HG03439 (cell line): ENCODE measurements around the gene TKFC.

Experiments
- ATAC-seq: cut with Tn5 transposase; IDR thresholded peaks from one replicate; pipeline ENCODE4 v1.9.1; 2021; ENCODE audit warnings: mild to moderate bottlenecking, moderate library complexity; ENCODE audit not compliant: unreplicated experiment

The TKFC gene

DNA sequence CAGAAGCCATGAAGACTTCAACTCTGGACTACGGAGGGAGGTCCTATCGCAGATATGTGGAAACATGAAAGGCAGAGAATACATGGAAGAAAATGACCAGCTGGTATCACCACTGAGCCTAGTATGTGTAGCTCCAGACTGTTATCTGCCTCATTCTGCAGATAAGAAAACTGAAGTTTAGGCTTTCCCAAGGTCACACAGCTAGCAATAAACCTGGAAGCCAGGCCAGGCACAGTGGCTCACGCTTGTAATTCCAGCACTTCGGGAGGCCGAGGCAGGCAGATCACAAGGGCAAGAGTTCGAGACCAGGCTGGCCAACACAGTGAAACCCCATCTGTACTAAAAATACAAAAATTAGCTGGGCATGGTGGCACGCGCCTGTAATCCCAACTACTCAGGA lies 22.3 kb upstream of the TKFC start:
- no peak for ATAC-seq

DNA sequence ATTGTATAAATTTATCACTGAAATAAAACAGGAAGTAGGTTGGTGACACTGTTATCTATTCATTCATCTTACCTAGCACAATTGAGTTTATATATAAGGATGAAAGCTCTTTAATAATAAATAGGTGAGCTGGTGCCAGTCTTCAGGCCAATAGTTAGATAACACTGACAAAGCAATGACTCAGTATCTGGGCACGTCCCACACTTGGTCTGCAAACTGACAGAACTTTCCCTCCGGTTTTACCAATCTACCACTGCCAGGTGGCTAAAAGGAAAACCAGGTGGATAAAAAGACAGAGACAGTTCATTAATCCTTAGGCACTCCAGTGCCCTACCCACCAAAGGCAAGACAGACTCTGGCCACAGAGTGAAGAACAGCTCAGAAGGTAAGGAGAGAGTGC lies 17.8 kb upstream of the TKFC start:
- no peak for ATAC-seq

GRCh38 chr11:61325649-61326414 lies 7.2 kb upstream of the TKFC start:
- no peak for ATAC-seq

GRCh38 chr11:61327669-61328071 lies 5.4 kb upstream of the TKFC start:
- no peak for ATAC-seq

GRCh38 chr11:61328351-61328750 lies 4.7 kb upstream of the TKFC start:
- no peak for ATAC-seq

DNA sequence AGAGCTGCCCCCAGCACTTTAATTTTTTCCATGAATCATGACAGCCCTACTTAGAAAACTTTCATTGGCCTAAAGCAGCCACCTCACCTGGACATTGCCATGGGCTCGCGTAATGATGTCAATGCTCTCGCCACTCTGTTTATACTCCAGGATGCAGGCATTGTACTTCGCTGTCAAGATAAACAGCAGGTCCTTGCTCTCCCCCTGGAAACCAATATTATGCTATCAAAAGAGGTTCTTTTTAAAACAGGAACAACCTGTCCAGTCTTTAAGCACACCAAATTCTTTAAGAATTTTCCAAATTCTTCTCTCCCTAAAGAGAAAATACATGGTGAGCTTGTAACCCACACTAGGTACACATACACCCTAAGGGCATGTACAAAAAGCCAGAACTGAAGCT lies 3.2 kb upstream of the TKFC start:
- no peak for ATAC-seq

GRCh38 chr11:61331651-61332050 lies 1.4 kb upstream of the TKFC start:
- ATAC-seq: no peak

DNA sequence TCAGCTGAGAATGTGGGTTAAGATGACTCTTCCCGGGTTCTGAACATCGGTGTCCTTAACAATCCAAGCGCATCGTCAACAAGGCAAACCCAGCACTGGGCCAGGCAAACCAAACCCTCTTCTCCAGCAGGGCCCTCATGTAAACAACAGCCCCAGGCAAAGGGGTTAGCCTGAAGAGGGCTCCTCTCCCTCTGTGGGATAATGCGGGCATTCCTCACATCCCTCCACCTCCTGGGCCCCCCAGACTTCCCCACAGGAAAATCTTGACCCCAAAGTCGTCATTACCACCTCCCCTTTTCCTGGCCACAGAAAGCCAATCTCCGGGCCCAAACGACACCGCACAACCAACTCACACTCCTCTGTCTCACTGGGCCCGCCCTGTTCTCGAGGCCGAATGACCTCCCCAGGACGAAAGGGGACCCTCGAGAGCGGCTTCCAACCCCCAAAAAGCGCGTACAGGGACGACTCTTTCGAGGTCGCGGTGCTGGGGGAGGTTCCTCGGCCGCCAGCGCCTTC lies 689 bp upstream of the TKFC start:
- ATAC-seq: peak; percentile 11

- ATAC-seq: peak; percentile 4
These were observed 764 bp downstream of the TKFC start for GRCh38 chr11:61333550-61334433.

DNA sequence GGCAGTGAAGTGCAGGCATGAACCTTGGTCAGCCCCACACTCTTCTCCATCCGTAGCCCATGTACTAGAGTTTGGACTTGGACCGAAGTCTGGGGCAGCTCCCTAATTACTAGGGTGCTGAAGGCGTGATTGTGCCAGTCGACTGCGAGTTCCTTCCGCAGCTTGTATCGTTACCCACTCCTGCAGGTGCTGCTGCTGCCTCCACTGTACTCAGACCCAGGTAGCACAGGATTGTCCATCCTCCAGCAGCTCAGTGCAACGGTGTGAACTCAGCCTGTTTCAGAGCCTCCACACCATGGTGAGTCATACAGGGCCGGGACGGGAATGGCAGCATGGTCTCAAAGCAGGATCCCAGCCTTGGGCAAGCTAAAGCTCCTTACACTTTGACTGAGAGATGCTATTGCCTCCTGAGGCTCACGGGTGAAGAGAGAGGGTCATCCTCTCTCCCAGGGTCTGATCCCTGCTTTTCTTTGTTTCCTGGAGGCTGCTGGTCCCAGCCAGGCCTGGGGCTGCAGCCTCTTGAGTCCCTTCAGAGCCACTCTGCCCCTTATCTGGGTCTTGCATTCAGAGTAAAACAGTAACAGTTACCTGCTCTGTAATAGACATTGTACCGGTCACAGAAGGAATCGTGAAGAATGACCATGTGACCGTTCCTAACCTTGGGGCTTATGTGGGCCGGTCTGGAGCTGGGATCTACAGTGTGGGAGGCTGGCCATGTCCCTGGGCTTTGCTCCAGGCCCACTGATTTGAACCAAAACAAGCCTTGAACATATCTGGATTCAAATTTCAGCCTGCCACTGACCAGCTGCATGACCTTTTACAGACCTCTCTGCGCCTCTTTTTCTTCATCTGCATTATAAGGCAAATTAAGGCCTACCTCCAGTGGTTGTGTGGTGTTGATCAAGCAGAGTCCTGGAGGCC lies 1.7 kb downstream of the TKFC start:
- no peak for ATAC-seq

- ATAC-seq: no peak
These were observed 2.3 kb downstream of the TKFC start for GRCh38 chr11:61335355-61335710.

DNA sequence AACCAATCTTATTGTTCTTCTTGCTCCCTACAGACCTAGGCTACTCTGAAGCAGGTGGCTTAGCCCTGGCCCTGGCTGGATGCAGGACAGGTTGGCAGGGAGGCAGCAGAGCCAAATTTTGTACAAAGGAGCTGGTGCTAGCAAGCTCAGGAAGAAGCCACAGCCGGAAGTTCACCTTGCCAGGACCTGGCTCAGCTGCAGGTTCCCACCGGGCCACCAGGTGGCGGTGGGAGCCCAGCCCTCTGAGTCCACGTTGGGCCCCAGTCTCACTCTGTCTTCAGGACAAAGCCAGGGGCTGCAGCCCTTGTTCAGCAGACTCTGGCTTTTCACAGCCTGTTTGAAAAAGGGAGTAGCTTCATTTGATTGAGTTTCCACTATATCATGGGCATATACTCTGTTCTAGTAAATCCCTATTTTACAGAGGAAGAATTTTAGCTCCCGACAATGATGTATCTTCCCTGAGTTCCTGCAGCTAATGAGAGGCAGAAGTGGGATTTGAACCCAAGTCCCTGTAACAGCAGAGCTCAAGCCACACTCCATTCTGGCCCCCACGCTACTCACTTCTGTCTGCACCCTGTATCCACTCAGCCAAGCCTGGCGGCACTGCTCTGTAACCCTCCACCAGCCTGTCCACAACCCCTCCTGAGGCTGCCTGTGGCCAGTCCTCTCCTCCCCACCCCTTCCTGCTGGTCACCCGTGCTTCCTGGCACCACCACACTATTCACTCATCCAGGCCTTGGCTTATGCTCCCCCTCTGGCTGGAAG lies 3.3 kb downstream of the TKFC start:
- peak; percentile 42 for ATAC-seq

DNA sequence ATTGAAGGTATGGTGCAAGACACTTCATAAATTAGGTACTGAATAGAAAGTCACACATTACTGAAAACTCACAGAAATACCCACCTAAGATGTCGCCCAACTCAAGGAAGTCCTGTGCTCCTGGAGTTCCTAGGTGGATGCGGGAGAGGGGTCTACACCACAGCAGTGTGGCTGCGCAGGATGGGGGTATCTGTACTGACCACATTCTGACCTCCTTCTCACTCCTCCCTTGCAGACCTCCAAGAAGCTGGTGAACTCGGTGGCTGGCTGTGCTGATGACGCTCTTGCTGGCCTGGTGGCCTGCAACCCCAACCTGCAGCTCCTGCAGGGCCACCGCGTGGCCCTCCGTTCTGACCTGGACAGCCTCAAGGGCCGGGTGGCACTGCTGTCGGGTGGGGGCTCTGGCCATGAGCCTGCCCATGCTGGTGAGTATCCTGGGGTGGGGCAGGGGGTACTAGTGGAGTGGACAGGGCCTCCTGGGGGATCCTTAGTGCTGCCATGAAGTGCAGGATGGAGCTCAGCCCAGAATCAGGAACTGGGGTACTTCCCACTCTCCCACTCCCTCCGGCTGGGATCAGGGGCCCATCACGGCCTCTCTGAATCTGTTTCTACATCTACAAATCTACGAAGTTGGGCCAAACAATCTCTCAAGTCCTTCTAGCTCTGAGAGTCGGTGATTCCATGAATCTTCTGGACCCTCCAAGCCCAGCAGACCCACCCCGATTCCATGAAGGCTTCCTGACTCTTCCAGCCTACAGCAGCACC lies 4.9 kb downstream of the TKFC start:
- no peak for ATAC-seq

DNA sequence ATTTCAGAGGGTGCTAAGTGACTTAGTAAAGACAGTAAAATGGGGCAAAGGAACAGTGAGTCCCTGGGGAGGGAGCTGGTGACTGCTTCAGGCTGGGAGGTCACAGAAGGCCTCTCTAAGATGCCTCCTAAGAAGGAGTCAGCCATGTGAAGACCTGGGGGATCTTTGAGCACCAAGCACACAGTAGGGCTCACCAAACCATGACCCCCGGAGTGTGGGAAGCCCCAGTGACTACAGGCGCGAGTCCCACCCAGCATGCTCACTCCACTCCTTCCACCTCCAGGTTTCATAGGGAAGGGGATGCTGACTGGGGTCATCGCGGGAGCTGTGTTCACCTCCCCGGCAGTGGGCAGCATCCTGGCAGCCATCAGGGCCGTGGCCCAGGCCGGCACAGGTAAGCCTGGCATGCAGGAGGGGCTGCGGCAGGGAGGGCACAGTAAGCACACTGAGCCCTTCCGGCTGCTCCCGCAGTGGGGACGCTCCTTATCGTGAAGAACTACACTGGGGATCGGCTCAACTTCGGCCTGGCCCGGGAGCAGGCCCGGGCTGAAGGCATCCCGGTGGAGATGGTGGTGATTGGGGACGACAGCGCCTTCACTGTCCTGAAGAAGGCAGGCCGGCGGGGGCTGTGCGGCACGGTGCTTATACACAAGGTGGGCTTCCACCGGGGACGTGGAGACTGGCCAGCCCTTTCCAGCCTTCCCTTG lies 5.9 kb downstream of the TKFC start:
- ATAC-seq: no peak

DNA sequence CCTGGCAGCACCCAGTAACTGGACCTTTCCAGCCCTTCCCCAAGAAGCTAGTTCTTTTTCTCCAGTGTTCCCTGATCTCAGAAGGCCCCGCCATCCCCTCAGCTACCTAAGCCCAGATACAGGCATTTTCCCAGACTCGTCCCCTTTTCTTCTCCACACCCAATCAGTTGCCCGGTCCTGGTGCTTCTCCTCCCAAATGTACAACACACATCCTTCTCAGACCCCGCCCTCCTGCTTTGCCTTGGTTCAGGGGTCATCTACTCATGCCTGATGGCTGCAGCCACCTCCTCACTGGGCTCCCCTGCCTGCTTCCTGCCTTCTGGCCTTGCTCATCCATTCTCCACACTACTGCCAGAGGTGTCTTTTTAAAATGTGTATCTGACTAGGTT lies 6.5 kb downstream of the TKFC start:
- no peak for ATAC-seq

- no peak for ATAC-seq
These were observed 8.0 kb downstream of the TKFC start for GRCh38 chr11:61340979-61341378.

DNA sequence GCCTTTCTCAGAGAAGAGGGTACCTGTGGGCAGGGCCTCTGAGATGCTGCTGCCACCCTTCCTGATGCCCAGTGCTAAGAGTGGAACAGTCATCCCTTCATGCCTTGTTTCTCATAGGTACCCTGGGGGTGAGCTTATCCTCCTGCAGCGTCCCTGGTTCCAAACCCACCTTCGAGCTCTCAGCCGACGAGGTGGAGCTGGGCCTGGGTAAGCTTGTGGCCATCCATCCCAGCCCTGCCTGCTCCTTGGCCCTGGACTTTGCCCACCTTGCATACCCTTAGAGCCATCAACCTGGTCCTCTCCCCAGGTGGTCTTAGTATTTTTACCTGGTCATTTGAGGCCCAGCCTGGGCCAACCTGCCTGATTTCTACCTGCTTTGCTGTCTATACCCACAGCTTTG lies 8.7 kb downstream of the TKFC start:
- ATAC-seq: no peak

DNA sequence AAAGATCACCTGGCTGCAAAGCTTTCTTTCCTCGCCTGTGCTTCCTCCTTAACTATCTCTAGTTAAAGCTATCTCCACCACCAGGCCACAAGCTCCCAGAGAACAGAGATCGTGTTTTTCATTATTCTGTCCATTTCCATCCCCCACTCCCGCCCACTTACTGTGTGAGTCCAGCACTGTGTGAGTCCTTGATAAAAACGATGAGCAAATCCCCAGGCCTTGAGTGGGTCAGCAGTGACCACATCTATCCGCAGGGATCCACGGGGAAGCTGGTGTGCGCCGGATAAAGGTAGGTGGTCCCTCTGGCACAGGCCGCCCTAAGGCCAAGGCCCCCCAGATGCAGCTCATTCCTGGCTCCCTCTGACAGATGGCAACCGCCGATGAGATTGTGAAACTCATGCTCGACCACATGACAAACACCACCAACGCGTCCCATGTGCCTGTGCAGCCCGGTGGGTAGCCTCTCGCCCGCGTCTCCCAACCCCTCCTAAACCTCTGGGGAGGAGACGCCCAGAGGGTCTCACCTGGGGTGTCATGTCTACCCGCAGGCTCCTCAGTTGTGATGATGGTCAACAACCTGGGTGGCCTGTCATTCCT lies 9.3 kb downstream of the TKFC start:
- no peak for ATAC-seq
